NCI-H146 (cell line): ENCODE data around the gene LYSET.
A peak's percentile ranks its signal among the peaks of the same experiment; 100 is the strongest.
"Not testable (repeated sequence)": the region's sequence is repeated elsewhere in the genome, so short reads cannot be mapped to it uniquely, and the experiment has no call there.

Experiments used
- DNase-seq: peaks from one replicate; lab custom pipeline; 2025; lab: John Stamatoyannopoulos, UW

Gene LYSET, protein sequence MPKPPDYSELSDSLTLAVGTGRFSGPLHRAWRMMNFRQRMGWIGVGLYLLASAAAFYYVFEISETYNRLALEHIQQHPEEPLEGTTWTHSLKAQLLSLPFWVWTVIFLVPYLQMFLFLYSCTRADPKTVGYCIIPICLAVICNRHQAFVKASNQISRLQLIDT

DNA sequence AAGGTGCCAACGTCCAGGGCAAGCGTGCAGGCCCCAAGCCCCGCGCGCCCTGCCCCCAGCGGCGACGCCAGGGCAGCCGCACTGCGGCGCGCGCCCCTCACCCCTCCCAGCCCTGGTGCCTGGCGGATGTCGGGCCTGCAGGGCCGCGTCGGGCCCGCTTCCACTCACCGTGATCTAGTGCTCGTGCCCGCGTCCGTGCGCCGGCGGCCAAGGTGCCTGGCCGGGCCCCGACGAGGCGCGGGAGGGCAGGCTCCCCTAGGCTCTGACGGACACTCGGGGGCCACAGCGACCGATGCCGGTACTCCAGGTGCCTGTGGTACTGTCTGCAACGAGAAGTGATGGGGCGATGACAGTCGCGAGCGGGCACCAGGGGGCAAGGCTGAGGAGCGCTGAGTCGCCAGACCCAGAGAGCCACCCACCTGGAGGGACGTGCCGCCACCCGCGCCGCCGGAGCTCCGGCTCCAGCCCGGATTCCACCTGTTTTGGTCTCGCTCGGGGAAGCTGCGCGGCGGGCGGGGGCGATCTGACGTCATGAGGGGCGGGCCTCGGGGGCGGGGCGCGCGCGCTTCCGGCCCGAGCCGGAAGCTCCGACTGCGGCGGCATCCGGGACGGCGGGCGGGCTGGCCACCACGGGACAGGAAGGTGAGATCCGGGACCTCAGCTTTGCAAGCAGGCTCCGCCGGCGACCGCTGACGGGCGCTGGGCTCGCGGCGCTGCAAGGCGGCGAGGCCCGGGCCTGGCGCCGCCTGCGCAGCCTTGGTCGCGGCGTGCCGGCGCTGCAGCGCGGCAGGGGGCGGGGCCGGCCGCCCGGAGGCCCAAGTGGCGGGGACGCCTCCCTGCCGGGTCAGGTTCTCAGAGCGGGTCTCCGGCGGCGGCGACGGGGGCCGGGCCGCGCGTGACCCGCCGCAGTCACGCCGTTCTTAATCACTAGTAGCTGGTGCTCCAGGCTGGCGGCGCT lies at the start of gene LYSET, which contains the start of gene MOAP1:
Gene LYSET, plus strand, starts transcription at position 927 of the 958 bp plus-strand sequence. CDS start 89 bp downstream, outside the sequence.
Gene MOAP1, minus strand, starts transcription at position 507 of the 958 bp plus-strand sequence. CDS start 655 bp downstream, outside the sequence.
- DNase-seq, result peak; percentile 80

DNA sequence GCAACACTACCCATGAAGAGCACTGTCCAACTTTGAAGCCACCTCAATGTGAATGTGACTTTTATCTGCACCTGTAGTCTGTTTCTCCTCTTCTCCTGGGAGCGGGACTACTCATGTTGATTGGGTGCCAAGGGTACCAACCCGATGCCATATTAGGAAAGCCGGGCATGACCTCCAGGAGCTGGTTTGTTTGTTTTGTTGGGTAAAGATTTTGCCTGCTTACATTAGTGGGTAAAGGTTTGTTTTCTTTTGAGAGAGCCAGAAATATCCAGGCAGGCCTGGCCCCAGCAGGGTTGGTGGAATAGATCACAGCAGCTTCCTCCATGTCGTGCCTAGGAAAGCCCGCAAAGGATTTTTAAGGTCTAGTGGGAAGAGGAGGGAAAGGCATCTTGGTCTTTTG lies 49.7 kb upstream of the LYSET start:
- DNase-seq, result no peak

DNA sequence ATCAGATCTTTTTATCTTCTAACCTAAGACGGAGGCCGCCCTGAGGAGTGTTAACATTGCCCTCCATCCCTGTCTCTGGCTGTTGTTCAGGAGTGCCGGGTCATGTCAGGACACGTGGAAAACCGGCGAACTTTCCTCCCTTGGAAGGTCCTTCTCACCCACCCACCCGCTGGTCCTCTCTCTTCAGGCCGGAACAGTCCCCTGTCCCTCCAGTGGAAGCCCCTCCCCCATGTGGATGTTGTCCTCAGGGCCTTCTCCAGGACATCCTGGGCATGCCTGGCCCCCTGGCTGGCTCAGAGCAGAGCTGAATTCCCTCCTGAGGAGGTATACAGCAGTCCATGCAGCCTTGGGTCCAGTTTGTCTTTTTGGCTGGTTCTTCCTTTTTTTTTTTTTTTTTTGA lies 49.1 kb upstream of the LYSET start:
- no peak for DNase-seq

DNA sequence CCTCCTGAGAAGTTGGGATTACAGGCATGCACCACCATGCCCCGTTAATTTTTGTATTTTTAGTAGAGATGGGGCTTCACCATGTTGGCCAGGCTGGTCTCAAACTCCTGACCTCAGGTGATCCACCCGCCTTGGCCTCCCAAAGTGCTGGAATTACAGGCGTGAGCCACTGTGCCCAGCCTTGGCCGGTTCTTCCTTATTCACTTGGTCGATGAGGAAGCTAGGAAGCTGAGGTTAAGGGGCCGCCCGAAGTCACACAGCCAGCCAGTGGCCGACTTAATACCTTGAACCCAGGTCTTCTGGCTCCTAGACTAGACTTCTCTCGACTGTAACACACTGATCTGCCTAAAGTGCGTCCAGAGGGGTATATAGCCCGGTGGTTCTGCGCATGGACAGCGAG lies 48.6 kb upstream of the LYSET start:
- not testable (repeated sequence) for DNase-seq

DNA sequence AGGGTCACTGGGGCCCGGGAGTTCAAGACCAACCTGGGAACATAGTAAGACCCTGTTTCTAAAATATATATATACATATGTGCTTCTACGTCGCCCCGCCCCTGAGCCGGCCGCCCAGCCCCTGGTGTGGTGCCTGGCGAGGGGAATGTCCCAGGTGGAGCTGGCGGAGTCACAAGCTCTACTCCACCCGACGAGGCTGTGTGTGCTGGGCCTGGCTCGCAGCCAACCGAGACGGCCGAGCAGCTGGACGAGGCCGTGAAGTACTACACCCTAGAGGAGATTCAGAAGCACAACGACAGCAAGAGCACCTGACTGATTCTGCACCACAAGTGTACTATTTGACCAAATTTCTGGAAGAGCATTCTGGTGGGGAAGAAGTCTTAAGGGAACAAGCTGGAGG lies 47.3 kb upstream of the LYSET start:
- DNase-seq, result peak; percentile 55

DNA sequence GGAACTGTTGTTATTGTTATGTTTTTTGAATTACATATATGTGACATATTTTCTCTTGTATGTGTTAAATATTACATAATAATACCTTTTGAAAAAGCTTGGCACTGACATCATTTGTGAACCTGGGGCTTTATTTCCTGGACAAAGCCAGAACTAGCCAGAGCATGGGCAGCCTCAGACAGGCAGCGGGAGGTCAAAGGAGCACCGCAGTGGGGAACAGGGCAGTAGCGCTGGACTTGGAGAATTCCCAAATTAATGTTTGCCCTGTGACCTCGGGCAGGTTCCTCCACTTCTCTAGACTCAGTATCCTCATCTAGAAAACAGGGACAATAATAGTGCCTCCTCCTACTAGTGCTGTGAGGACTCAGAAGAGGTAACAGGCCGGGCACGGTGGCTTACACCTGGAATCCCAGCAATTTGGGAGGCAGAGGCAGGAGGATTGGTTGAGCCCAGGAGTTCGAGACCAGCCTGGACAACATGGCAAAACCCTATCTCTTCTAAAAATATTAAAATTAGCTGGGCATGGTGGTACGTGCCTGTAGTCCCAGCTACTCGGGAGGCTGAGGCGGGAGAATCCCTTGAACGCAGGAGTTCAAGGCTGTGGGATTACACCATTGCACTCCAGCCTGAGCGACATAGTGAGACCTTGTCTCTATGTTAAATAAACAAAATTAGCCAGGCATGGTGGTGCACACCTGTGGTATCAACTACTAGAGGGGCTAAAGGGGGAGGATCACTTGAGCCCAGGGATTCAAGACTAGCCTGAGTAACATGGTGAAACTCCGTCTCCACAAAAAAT lies 42.1 kb upstream of the LYSET start:
- DNase-seq, result no peak

DNA sequence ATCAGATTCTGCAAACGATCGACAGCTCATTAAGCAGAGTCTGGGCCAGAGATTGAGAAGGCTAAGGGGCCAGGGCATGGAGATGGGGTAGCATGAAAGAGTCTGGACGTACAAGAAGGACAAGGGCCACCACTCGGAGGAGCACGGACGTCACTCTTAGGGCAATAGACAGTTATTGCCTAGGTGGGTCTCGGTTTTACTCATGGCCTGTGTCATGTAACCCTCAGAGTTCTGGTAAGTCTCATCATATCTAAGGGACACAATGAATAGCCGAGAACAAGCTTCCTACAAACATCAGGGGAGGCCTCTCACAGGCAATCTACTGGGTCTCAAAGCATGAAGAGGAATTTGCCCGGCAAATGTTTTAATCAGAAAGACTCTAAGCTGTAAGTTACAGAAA lies 39.0 kb upstream of the LYSET start:
- no peak for DNase-seq

DNA sequence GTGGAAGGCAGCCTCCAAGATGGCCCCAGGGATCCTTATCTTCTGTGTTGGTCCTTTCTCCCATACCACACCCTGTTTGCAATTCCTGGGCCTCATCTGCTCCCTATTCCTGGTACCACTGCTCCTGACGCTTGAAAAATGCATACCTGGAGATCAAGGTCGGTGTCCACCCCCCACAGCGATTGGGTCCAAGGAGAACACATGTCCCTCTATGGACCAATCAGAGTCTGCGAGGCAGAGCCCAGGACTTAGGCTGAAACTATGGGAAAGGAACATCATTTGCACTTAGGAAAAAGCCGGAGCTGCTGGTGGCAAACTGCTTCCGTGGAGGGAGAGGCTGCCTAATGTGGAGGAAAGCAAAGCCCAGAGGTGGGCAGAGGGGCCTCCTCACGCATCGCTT lies 36.1 kb upstream of the LYSET start:
- DNase-seq, result no peak

DNA sequence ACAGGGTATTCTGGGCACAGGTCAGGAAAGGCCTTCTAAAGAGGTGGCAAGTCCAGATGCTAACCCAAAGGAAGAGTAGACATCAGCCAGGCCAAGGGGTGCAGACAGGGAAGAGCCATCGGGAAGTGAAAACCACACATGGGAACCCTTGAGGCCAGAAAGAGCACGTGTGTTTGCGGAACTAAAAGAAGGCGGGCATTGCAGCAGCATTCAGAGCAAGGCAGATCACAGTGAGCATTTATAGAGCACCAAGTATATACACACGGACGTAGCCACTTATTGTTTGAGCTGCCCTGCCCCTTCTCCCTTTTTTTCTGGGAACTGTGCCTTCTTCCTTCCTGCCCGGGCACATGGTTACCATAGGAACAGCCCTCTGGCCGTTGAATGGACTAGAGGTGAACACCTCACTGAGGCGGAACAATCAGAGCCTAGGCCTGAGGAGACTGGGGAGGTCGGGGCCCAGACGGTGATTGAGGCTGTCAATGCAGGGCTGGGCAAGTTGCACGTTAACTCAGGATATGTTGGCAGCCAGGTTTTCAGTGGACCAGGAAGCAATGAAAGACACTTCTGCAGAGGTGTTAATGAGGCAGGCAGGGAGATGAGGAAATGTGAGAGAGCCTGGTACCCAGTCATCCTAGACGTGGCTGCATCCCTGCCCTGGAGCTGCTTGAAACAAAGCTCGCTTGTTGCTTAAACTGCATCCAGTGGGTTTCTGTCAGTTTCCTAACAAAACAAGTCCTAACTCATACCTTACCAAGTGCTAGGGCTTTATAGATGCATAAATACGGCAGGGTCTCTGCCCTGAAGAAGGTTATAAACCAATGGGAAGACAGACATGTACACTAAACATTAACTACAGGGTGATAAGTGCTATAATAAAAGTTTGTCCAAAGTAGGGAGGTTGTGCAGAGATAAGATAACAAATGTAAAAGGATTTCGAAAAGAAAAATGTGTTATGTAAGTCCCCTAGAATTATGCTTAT lies 34.6 kb upstream of the LYSET start:
- DNase-seq, result no peak

DNA sequence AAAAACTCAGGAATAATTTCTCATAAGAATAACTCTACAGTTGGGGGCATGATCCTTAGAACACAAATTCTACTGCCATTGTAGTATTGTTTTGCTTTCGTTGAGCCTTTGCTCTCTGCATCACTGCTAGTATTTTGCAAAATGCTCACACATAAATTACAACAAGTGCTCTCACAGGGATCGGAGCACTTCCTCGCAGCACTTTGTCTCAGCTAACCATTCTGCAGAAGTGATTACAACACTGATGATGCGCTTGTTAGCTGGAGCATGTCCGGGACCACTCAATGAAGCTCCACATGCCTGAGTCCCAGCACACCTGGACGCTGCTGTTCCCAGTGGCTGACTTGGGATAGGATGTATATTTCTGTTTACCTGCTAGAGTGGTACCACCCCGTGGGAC lies 32.0 kb upstream of the LYSET start:
- DNase-seq, result no peak

DNA sequence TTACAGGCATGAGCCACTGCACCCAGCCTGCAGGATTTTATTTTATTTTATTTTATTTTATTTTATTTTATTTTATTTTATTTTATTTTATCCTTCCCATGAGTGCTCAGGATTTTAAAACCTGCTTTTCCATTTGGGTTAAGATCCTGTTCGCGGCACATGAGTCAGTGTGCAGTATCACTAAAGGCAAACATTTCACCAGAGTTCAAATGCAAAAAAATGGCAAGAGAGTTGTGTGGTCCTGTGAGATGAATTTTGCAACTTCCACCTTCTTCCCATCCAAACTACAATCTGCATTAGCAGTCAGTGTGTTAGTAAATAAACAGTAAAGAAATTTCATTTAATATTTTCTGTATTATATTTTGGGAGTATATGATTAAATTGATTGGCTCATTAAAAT lies 29.4 kb upstream of the LYSET start:
- DNase-seq, result no peak

DNA sequence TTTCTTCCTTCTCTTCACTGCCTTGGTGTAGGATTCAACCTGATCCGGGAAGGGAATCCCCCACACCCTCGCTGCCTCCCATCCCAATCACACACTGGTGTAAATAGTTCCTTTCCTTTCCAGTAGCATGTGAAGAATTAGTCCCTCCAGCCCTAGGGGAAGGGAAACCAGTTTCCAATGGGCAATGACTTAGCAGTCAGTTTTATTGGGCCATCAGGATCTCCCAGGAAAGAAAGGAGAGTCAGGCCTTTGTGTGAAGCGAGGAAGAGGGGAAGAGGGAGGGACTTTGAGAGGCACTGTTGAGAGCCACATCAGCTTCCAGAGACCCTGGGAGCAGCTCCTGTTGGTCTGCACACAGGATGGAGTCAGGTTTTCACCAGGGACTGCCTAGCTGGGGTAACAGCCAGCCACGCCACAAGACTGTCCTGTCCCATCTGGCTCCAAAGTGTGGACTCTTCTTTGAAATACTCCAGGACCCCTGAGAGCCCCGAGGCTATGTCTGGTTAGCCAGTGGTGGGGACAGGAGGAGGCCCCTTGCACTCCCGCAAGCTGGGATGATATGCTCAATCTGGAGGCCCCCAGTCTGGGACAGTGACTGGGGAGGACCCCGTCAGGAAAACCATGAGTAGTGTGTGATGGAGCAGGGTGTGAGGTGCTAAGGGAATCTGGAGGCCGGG lies 28.3 kb upstream of the LYSET start:
- DNase-seq, result no peak

DNA sequence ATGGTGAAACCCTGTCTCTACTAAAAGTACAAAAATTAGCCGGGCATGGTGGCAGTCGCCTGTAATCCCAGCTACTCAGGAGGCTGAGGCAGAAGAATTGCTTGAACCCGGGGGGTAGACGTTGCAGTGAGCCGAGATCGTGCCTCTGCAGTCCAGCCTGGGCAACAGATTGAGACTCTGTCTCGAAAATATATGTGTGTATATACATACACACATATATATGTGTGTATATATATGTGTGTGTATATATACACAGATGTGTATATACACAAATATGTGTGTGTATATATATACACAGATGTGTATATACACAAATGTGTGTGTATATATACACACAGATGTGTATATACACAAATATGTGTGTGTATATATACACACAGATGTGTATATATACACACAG lies 26.8 kb upstream of the LYSET start:
- not testable (repeated sequence) for DNase-seq

DNA sequence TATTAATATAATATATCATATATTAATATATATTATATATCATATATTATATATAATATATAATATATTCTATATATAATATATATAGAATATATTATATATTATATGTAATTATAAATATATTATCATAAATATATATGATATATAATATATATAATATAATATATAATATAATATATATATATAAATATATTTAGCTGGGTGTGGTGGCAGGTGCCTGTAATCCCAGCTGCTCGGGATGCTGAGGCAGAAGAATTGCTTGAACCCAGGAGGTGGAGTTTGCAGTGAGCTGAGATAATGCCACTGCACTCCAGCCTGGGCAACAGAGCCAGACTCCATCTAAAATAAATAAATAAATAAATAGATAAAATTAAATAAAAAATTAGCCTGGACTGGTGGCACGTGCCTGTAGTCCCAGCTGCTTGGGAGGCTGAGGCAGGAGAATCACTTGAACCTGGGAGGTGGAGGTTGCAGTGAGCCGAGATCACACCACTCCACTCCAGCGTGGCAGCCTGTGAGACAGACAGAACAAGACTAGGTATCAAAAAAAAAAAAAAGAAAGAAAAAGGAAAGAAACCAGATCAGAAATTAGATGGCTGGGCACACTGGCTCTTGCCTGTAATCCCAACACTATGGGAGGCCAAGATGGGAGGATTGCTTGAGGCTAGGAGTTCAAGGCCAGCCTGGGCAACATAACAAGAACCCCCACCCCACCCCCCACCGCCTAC lies 25.3 kb upstream of the LYSET start:
- DNase-seq, result not testable (repeated sequence)

DNA sequence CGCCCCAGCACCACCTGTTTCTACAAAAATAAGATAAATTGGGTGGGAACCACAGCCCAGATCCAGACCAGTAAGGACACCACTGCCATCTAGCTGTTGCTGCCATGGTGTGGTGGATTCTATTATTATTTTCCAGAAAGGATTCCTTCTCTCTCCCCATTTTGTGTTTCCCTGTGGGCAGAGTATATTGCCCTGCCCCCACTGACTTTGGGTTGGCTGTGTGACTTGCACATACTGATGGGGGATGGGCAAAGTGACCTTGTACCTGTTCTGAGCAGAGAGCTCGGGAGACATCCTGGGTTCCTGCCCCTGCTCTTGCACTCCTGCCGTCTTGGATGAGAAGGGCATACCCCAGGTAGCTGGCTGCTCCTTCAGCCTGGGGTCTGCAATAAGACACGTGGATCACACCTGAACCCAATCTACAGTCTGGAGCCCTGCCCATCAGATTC lies 24.7 kb upstream of the LYSET start:
- peak; percentile 34 for DNase-seq

DNA sequence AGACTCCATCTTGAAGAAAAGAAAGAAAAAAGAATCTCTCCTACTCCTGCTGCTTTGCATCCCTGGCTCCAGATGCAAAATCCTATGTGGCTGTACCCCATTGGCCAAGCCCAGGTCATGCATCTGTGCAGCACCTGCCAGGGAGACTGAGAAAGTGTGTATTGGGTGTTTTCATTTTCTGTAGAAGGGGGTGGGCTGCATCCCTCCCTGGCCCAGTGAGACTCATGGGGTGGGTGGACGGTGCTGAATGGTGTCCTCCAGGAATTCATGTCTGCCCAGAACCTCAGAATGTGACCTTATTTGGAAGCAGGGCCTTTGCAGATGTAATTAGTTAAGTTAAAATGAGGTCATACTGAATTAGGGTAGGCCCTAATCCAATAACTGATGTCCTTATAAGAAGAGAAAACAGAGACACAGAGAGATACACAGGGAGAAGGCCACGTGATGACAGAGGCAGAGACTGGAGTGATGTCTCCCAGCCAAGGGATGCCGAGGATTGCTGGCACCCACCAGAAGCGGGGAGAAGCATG lies 23.6 kb upstream of the LYSET start:
- no peak for DNase-seq

DNA sequence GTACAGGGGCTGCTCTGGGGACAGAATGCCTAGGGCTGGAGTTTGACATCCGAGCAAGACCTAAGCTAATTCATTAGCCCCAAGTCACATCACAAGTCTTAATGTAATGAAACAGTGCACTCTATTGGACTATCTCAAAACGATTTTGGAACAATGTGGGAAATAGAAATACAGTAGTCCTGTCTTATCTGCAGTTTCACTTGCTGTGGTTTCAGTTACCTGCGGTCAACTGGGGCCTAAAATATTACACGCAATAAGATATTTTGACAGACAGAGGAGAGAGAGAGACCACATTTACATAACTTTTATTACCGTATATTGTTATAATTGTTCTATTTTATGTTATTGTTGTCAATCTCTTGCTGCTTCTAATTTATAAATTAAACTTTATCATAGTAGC lies 21.6 kb upstream of the LYSET start:
- DNase-seq, result no peak

DNA sequence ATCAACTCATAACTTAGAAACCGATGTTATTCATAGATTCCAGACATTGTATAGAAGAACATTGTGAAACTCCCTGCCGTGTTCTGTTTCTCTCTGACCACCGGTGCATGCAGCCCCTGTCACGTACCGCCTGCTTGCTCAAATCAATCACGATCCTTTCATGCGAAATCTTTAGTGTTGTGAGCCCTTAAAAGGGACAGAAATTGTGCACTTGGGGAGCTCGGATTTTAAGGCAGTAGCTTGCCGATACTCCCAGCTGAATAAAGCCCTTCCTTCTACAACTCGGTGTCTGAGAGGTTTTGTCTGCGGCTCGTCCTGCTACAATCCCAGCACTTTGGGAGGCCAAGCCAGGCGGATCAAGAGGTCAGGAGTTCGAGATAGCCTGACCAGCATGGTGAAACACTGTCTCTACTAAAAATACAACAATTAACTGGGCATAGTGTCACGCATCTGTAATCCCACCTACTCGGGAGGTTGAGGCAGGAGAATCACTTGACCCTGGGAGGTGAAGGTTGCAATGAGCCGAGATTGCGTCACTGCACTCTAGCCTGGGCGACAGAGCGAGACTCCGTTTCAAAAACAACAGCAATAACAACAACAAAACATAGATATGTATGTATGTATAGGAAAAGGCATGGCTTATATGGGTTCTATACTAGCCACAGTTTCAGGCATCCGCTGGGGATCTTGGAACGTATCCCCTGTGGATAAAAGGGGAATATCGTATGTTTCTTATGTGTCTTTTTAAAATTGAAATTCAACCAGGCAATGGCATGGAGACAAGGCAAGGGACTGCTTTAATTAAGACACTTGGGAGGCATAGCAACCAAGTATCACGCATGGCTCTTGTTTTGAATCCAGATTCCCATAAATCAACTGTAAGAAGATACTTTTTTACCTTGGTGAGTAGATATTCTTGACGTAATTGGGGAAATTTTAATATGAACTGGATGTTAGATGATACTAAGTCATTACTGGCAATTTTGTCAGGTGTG lies 19.5 kb upstream of the LYSET start:
- DNase-seq, result not testable (repeated sequence)
